Fibroblast of pulmonary artery (primary cell): ENCODE measurements around the gene KLRC3.
"Not testable (repeated sequence)": the region's sequence is repeated elsewhere in the genome, so short reads cannot be mapped to it uniquely, and the experiment has no call there.

ENCODE experiments used
- DNase-seq: peaks from one replicate; pipeline ENCODE4 v3.0.0-alpha.2; 2010; ENCODE audit warnings: low read depth
- H3K4me3 ChIP-seq: replicated peaks from 2 replicates; pipeline ENCODE4 v1.5.1; 2011; ENCODE audit warnings: low read depth, mild to moderate bottlenecking, control low read depth, low read length, moderate library complexity
- TF ChIP-seq, protein P1 (sequence below): IDR thresholded peaks from 2 replicates; pipeline ENCODE4 v1.5.1; 2011; ENCODE audit warnings: mild to moderate bottlenecking, control low read depth, low read length, inconsistent platforms; ENCODE audit errors: missing control alignments

Gene KLRC3

DNA sequence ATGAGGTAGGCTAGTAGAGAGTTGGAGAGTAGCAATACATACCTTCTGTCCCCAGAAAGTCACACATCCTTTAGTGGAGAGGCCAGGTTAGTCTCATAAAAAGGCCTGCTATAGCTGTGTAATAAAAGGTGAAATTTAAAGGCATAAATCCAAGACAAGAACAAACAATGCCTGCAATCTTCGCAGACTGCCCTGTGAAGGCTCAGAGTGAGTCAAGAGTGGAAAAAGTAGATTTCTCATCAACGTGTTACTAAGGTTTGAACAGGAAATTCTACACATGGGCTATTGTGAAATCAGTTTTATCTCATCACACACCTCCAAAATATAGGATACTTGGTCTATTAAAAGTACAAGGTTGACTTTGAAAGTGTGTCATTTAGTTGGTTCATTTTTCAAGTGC lies 32.8 kb upstream of the KLRC3 start, which contains the start of gene KLRC1:
KLRC1 (minus strand) TSS at position 222 of the 400 bp plus-strand sequence. CDS start 2,221 bp downstream, outside the sequence.
- no peak within 1 kb of the TSS for H3K4me3 ChIP-seq
- DNase-seq = no peak
- TF ChIP-seq, protein P1, sequence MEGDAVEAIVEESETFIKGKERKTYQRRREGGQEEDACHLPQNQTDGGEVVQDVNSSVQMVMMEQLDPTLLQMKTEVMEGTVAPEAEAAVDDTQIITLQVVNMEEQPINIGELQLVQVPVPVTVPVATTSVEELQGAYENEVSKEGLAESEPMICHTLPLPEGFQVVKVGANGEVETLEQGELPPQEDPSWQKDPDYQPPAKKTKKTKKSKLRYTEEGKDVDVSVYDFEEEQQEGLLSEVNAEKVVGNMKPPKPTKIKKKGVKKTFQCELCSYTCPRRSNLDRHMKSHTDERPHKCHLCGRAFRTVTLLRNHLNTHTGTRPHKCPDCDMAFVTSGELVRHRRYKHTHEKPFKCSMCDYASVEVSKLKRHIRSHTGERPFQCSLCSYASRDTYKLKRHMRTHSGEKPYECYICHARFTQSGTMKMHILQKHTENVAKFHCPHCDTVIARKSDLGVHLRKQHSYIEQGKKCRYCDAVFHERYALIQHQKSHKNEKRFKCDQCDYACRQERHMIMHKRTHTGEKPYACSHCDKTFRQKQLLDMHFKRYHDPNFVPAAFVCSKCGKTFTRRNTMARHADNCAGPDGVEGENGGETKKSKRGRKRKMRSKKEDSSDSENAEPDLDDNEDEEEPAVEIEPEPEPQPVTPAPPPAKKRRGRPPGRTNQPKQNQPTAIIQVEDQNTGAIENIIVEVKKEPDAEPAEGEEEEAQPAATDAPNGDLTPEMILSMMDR = no peak

- no peak for DNase-seq
- H3K4me3 ChIP-seq = no peak overlapping the region
- TF ChIP-seq, protein P1 = no peak
These were observed 27.8 kb upstream of the KLRC3 start for GRCh38 chr12:10448236-10448635.

- not testable (repeated sequence) for H3K4me3 ChIP-seq, DNase-seq
These were observed 25.7 kb upstream of the KLRC3 start for GRCh38 chr12:10446052-10446451.

DNA sequence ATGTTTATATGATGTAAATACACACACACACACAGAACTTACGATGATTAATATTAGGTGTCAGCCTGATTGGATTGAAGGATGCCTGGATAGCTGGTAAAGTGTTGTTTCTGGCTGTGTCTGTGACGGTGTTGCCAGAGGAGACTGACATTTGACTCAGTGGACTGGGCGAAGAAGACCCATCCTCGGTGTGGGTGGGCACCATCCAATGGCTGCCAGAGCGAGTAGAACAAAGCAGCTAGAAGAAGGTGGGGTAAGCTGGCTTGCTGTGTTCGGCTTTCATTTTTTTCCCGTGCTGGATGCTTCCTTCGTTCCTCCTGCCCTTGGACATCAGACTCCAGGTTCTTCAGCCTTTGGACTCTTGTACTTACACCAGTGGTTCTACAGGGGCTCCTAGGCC lies 20.7 kb upstream of the KLRC3 start:
- not testable (repeated sequence) for DNase-seq, H3K4me3 ChIP-seq

- not testable (repeated sequence) for DNase-seq, H3K4me3 ChIP-seq
These were observed 19.3 kb upstream of the KLRC3 start for GRCh38 chr12:10439608-10440274.

- not testable (repeated sequence) for DNase-seq, H3K4me3 ChIP-seq
These were observed 17.2 kb upstream of the KLRC3 start for GRCh38 chr12:10437601-10438000.

DNA sequence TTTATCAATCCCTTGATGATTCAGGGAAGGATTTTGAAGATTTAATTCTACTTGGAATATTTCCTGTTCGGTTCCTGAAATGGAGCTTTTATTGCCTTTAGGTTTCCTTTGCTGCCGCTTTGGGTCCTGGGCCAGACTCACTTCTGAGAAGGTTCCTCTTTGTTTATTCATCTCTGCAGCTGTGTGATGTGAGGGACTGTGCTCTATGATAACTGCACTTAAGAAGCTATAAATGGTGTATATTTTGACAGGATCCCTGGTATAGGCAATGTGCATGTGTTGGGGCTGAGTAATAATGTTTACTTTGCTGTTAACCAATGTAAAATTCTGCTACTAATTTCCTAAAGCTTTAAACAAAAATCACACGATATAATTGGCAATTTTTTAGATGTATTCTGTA lies 15.4 kb upstream of the KLRC3 start, which contains the start of gene KLRC2:
KLRC2 (minus strand) TSS at position 195 of the 400 bp plus-strand sequence; CDS start at position 171, 24 bp downstream.
- not testable (repeated sequence) for H3K4me3 ChIP-seq
- peak; percentile 3 for DNase-seq

DNA sequence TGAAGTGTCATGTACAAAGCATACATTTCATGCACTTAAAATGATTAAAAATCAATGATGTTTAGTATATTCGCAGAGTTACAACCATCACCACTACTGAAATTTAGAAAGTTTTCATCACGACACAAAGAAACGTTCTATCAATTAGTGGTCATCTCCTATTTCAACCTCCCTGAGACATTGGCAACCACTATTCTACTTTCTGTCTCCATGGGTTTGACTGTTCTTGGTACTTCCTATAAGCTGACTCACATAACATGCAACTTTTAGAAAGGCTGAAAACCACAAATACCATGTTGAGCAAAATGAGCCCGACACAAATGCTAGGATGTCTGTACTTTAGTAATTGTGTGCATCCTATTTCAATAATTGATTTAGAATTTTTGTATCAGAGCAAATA lies 10.2 kb upstream of the KLRC3 start:
- H3K4me3 ChIP-seq, DNase-seq: not testable (repeated sequence)

DNA sequence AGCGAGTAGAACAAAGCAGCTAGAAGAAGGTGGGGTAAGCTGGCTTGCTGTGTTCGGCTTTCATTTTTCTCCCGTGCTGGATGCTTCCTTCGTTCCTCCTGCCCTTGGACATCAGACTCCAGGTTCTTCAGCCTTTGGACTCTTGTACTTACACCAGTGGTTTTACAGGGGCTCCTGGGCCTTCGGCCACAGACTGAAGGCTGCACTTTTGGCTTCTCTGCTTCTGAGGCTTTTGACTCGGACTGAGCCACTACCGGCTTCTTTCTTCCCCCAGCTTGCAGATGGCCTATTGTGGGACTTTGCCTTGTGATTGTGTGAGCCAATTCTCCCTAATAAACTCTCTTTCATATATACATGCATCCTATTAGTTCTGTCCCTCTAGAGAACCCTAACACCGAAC lies 5.5 kb upstream of the KLRC3 start:
- H3K4me3 ChIP-seq, DNase-seq: not testable (repeated sequence)

- H3K4me3 ChIP-seq, DNase-seq: not testable (repeated sequence)
These were observed 4.0 kb upstream of the KLRC3 start for GRCh38 chr12:10424260-10424899.

DNA sequence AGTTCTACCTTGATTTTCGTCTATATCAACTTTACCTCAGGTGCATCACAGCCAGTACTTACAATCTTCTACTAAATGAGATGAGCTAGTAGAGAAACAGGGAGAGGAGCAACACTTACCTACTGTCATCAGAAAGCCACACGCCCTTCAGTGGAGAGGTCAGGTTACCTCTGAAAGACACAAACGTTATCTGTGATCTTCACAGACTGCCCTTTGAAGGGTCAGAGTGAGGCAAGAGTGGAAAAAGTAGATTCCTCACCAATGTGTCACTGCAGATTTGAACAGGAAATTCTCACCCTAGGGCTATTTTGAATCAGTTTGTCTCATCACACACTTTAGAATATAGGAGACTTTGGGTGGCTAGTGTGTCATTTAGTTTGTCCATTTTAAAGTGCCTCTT lies 1.8 kb upstream of the KLRC3 start:
- not testable (repeated sequence) for H3K4me3 ChIP-seq, DNase-seq

DNA sequence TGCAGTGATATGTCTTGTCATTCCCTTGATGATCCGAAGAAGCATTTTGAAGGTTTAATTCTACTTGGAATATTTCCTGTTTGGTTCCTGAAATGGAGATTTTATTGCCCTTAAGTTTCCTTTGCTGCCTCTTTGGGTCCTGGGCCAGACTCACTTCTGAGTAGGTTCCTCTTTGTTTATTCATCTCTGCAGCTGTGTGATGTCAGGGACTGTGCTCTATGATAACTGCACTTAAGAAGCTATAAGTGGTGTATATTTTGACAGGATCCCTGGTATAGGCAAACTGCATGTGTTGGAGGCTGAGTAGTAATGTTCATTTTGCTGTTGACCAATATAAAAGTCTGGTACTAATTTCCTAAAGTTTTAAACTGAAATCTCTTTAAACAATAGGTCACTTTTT lies 11.0 kb downstream of the KLRC3 start, which contains the start of gene KLRC4:
KLRC4 (minus strand) TSS at position 366 of the 400 bp plus-strand sequence; CDS start at position 184, 182 bp downstream.
- no peak within 1 kb of the TSS for H3K4me3 ChIP-seq
- peak; percentile 19 for DNase-seq
- TF ChIP-seq, protein P1 = no peak
